PC-9 (cell line): Measurements from ENCODE around the gene GRN. TPM values are rescaled to one million over a fixed set of nuclear protein-coding genes. Genes with fewer than 3 reads are reported as not detected.
A peak's percentile ranks its signal among the peaks of the same experiment; 100 is the strongest.

Source experiments
- BruUV-seq: library from RNA; stranded (reverse); fragments of 400-500 nt; replicated peaks from 2 replicates; lab custom pipeline; 2021; lab: Mats Ljungman, UMichigan
- CTCF ChIA-PET: fragments of 300-600 bp; sonication (Branson Sonifier 250); formaldehyde crosslinking; loops from one replicate; lab custom pipeline; 2022; ENCODE audit warnings: antibody characterized with exemption; lab: Charles Lee
- POLR2A ChIA-PET: fragments of 300-600 bp; sonication (Branson Sonifier 250); formaldehyde crosslinking; loops from one replicate; lab custom pipeline; 2022; ENCODE audit warnings: antibody characterized with exemption; ENCODE audit not compliant: unreplicated experiment; lab: Charles Lee
- DNase-seq, 2 experiments: peaks; one replicate each; pipeline versions ENCODE4 v3.0.0 to v3.0.0-alpha.2; 2015 to 2022; ENCODE audit warnings: mixed read lengths in 1 of 2
- H2AFZ ChIP-seq: fragments of 200-600 bp; sonication (generic); 2 replicates; pipeline ENCODE4 v1.8.1; 2017; ENCODE audit warnings: antibody characterized with exemption
- H3F3A ChIP-seq: fragments of 200-600 bp; sonication (generic); 2 replicates; pipeline ENCODE4 v1.8.1; 2017; ENCODE audit warnings: antibody characterized with exemption, mild to moderate bottlenecking, low read depth; ENCODE audit not compliant: insufficient read depth
- H3K27ac ChIP-seq: fragments of 200-600 bp; sonication (generic); 2 replicates; pipeline ENCODE4 v1.6.1; 2016; ENCODE audit warnings: mixed run types
- H3K27me3 ChIP-seq: fragments of 200-600 bp; sonication (generic); 2 replicates; pipeline ENCODE4 v1.6.1; 2016; ENCODE audit warnings: low read depth, mixed run types; ENCODE audit not compliant: insufficient read depth
- H3K36me3 ChIP-seq: fragments of 200-600 bp; sonication (generic); 2 replicates; pipeline ENCODE4 v1.6.1; 2016; ENCODE audit warnings: low read depth, mixed run types
- H3K4me1 ChIP-seq: fragments of 200-600 bp; sonication (generic); replicated peaks from 2 replicates; pipeline ENCODE4 v1.6.1; 2016; ENCODE audit warnings: mixed run types; ENCODE audit not compliant: insufficient read depth
- H3K4me2 ChIP-seq: fragments of 200-600 bp; sonication (generic); 2 replicates; pipeline ENCODE4 v1.6.1; 2017; ENCODE audit warnings: mixed run types
- H3K4me3 ChIP-seq: fragments of 200-600 bp; sonication (generic); 2 replicates; pipeline ENCODE4 v1.6.1; 2016; ENCODE audit warnings: mixed run types
- H3K79me2 ChIP-seq: fragments of 200-600 bp; sonication (generic); 2 replicates; pipeline ENCODE4 v1.6.1; 2017; ENCODE audit warnings: low read depth, mixed run types
- H3K9me2 ChIP-seq: fragments of 200-600 bp; sonication (generic); 2 replicates; pipeline ENCODE4 v1.8.1; 2017; ENCODE audit warnings: mild to moderate bottlenecking; ENCODE audit not compliant: insufficient read depth
- H3K9me3 ChIP-seq: fragments of 200-600 bp; sonication (generic); 2 replicates; pipeline ENCODE4 v1.8.1; 2016; ENCODE audit warnings: low read depth; ENCODE audit not compliant: insufficient read depth
- H4K20me1 ChIP-seq: fragments of 200-600 bp; sonication (generic); 2 replicates; pipeline ENCODE4 v1.8.1; 2017; ENCODE audit not compliant: insufficient read depth
- CTCF ChIP-seq: fragments of 200-600 bp; sonication (generic); conservative IDR thresholded peaks from 2 replicates; pipeline ENCODE4 v1.6.1; 2017; ENCODE audit warnings: mixed run types, antibody characterized with exemption, mild to moderate bottlenecking, moderate library complexity
- EZH2 ChIP-seq: fragments of 200-600 bp; sonication (generic); IDR thresholded peaks from 2 replicates; pipeline ENCODE4 v1.8.0; 2017; ENCODE audit warnings: antibody characterized with exemption, low read depth
- intact Hi-C: fragments of 100-400 bp; cut with micrococcal nuclease; formaldehyde crosslinking; loops from one replicate; pipeline ENCODE4 v1.10.0; 2022; ENCODE audit not compliant: unreplicated experiment
- total RNA-seq: library from RNA; stranded (reverse); gene quantifications from 2 replicates; pipeline ENCODE4 v1.2.3, GENCODE V29; 2021

Gene GRN
- total RNA-seq, 1 experiment from 2014 or later = 226 TPM

DNA sequence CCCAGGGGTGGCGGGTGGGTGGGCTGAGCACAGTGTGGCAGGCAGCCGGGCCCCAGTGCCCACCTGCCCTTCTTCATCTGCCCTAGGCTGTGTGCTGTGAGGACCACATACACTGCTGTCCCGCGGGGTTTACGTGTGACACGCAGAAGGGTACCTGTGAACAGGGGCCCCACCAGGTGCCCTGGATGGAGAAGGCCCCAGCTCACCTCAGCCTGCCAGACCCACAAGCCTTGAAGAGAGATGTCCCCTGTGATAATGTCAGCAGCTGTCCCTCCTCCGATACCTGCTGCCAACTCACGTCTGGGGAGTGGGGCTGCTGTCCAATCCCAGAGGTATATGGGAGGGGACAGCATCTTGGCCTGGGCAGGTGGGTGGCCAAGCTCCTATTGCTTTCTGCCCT is 6.4 kb downstream of the GRN start:
- H3K27me3 ChIP-seq = no peaks in the 10 kb centered on the region
- H3K9me2 ChIP-seq = no peaks in the 10 kb centered on the region
- intact Hi-C loops = no loop called here
- ChIA-PET POLR2A (interaction anchor here (0.6 kb wide), 1 partner anchor 212 kb away, joined by 11 read pairs; no protein-coding TSS in a partner anchor), CTCF (no interaction called here)
- H3K4me2 ChIP-seq = no peak overlapping the region
- peaks cover 2% of the 10 kb centered on the region; the same call in 1 of the 2 replicates for H3K79me2 ChIP-seq
- no peak overlapping the region for H3K27ac ChIP-seq
- no peaks in the 10 kb centered on the region for H3K36me3 ChIP-seq
- H2AFZ ChIP-seq = no peak overlapping the region
- BruUV-seq = no TSS peak
- DNase-seq = no peak
- no peaks in the 10 kb centered on the region for H3K4me1 ChIP-seq
- TF ChIP-seq EZH2 (no peak), CTCF (no peak)
- no peak overlapping the region for H3K4me3 ChIP-seq
- H3F3A ChIP-seq = no peaks in the 10 kb centered on the region; the same call in 1 of the 2 replicates
- peaks cover 4% of the 10 kb centered on the region; the same call in 1 of the 2 replicates for H4K20me1 ChIP-seq
- H3K9me3 ChIP-seq = no peaks in the 10 kb centered on the region

- CTCF ChIA-PET = no interaction called here
Measured at GRCh38 chr17:44351961-44352827, 7.1 kb downstream of the GRN start.

More at GRCh38 chr17:44351961-44352827, 7.1 kb downstream of the GRN start:
- H2AFZ ChIP-seq = no peak overlapping the region
- BruUV-seq = TSS peak; percentile 31
- H3K36me3 ChIP-seq = no peaks in the 10 kb centered on the region
- TF ChIP-seq EZH2 = no peak
- TF ChIP-seq CTCF = no peak
- H3K79me2 ChIP-seq = no peaks in the 10 kb centered on the region
- intact Hi-C loops = no loop called here
- H3K9me2 ChIP-seq = no peaks in the 10 kb centered on the region
- POLR2A ChIA-PET = no interaction called here
- no peaks in the 10 kb centered on the region; the same call in 1 of the 2 replicates for H3F3A ChIP-seq
- no peak overlapping the region for H3K27ac ChIP-seq
- no peak overlapping the region for H3K4me2 ChIP-seq
- H4K20me1 ChIP-seq = peaks cover 3% of the 10 kb centered on the region; the same call in 1 of the 2 replicates
- no peak for DNase-seq
- H3K27me3 ChIP-seq = no peaks in the 10 kb centered on the region
- no peaks in the 10 kb centered on the region for H3K4me1 ChIP-seq
- no peaks in the 10 kb centered on the region for H3K9me3 ChIP-seq
- H3K4me3 ChIP-seq = no peak overlapping the region
